Adrenal gland (tissue), 12 donors: Measurements from ENCODE around the gene TBKBP1. TPM values are rescaled to one million over a fixed set of nuclear protein-coding genes. Genes with fewer than 3 reads are reported as not detected.

Source experiments
- DNase-seq, 7 donors: peaks; one replicate each; pipeline ENCODE4 v3.0.0-alpha.2; 2019 to 2020
- H3K27ac ChIP-seq, 5 donors: fragments of 200-600 bp; sonication (generic) in 4 of 5; 1 replicate in 3 of 5; 2 replicates in 2 of 5; pipeline versions ENCODE4 v1.5.1 to v1.8.0; 2016 to 2020; ENCODE audit warnings: mild to moderate bottlenecking in 1 of 5
- H3K27me3 ChIP-seq: fragments of 200-600 bp; 2 replicates; pipeline ENCODE4 v1.8.0; 2021
- H3K36me3 ChIP-seq, 2 donors: fragments of 200-600 bp; replicated peaks in 1 of 2; 1 replicate in 1 of 2; 2 replicates in 1 of 2; pipeline versions ENCODE4 v1.5.1 to v1.8.0; 2018 to 2022
- H3K4me1 ChIP-seq, 2 donors: fragments of 200-600 bp; replicated peaks in 1 of 2; 1 replicate in 1 of 2; 2 replicates in 1 of 2; pipeline versions ENCODE4 v1.5.1 to v1.8.0; 2018 to 2021
- H3K4me3 ChIP-seq, 4 donors: fragments of 200-600 bp; sonication (generic) in 3 of 4; one replicate each; pipeline ENCODE4 v1.5.1; 2016 to 2018
- H3K9me3 ChIP-seq, 3 donors: fragments of 200-600 bp; sonication (generic) in 1 of 3; replicated peaks in 1 of 3; 1 replicate in 2 of 3; 2 replicates in 1 of 3; pipeline versions ENCODE4 v1.5.1 to v1.8.0; 2016 to 2021
- CTCF ChIP-seq, 6 experiments: fragments of 450-650 bp in 4 of 6; fragments of 200-600 bp in 2 of 6; sonication (generic) in 1 of 6; IDR thresholded peaks; 1 replicate in 5 of 6; 2 replicates in 1 of 6; pipeline versions ENCODE4 v1.5.1 to v1.8.0; 2016 to 2021; ENCODE audit warnings: antibody characterized with exemption in 6 of 6, mild to moderate bottlenecking in 2 of 6, moderate library complexity in 1 of 6
- POLR2A ChIP-seq, 2 donors: fragments of 450-650 bp; IDR thresholded peaks; one replicate each; pipeline ENCODE4 v1.6.1; 2017; ENCODE audit warnings: antibody characterized with exemption in 2 of 2, mild to moderate bottlenecking in 2 of 2, moderate library complexity in 1 of 2
- WGBS, 4 donors: extraction: QIAGEN DNeasy Blood & Tissue Kit in 2 of 4; methylation state at CpG; one replicate each; pipeline versions ENCODE4 v1.1.5 to v1.1.7; 2013 to 2017; 5-methylcytosine and 5-hydroxymethylcytosine counted together
- intact Hi-C, 2 donors: fragments of 100-400 bp; cut with DNase I; formaldehyde crosslinking; loops; one replicate each; pipeline versions ENCODE4 v1.14.1 to v1.15.0; 2022 to 2023
- polyA plus RNA-seq, 3 donors: library from polyadenylated mRNA; stranded (reverse); fragments of 200-250 nt in 2 of 3; fragments of 350-450 nt in 1 of 3; fragmentation: Illumina TruSeq in 1 of 3; extraction: RNeasy Lipid Tissue Mini Kit (QIAGEN cat#74804) in 1 of 3; gene quantifications; one replicate each; pipeline ENCODE4 v1.2.3, GENCODE V29; 2013 to 2014
- total RNA-seq, 9 donors: library from RNA; depleted of rRNA in 4 of 9; stranded (reverse); fragments of >200 nt in 4 of 9; fragments of 120-200 nt in 1 of 9; fragmentation: NEBNext Ultra II Directional in 1 of 9; extraction: Animal tissue kit (Norgen Biotek cat#: 25700) in 1 of 9; gene quantifications; one replicate each; pipeline versions ENCODE4 v1.1.0 to v1.2.4, GENCODE V29; 2013 to 2023
- donor health status: healthy with polysubstance abuse.
- donor health status: Bipolar disorder and iron deficiency.
- donor health status: DM: yes; HTN: yes; CAD: no.
- donor health status: DM: no; HTN: no; CAD: no.
- donor health status: DM: no; HTN: no; CAD: no.
- donor health status: DM: yes; HTN: yes; CAD: no.

The TBKBP1 gene
- total and polyA plus RNA-seq, 12 donors, result 3.9 to 63.9 (median 11.5) TPM

GRCh38 chr17:47664624-47664941 is 29.4 kb upstream of the TBKBP1 start:
- Histone ChIP-seq H3K4me3 (no peak overlapping the region), H3K27me3 (no peaks in the 10 kb centered on the region), H3K9me3 (no peaks in the 10 kb centered on the region), H3K27ac (no peak overlapping the region), H3K36me3 (peaks cover 0 to 96% of the 10 kb centered on the region in 2 donors), H3K4me1 (peaks cover 0 to 13% of the 10 kb centered on the region in 2 donors)
- intact Hi-C loops, result loop anchor here in 1 of 2 donors (10.0 kb wide), 1 partner anchor 140 kb away; no protein-coding TSS in a partner anchor
- DNase-seq, result no peak
- TF ChIP-seq CTCF (IDR thresholded peaks at IDR 0.05), result no peak
- no peak for TF ChIP-seq POLR2A (IDR thresholded peaks at IDR 0.05)

- WGBS, 4 donors, result 56 to 61% (median 60%) methylated on average over 3 of the region's 3 CpGs
- H3K4me1 ChIP-seq, result peaks cover 0 to 3% of the 10 kb centered on the region in 2 donors
- no peaks in the 10 kb centered on the region for H3K9me3 ChIP-seq
- intact Hi-C loops, result loop anchor here in 1 of 2 donors (10.0 kb wide), 1 partner anchor 139 kb away; no protein-coding TSS in a partner anchor
- no peak overlapping the region for H3K4me3 ChIP-seq
- no peak overlapping the region for H3K27ac ChIP-seq
- TF ChIP-seq POLR2A (IDR thresholded peaks at IDR 0.05), result no peak
- TF ChIP-seq CTCF (IDR thresholded peaks at IDR 0.05), result no peak
- H3K36me3 ChIP-seq, result peaks cover 0 to 96% of the 10 kb centered on the region in 2 donors
- DNase-seq, result no peak
- no peaks in the 10 kb centered on the region for H3K27me3 ChIP-seq
These were observed 28.3 kb upstream of the TBKBP1 start for GRCh38 chr17:47665655-47666054.

- H3K4me3 ChIP-seq, result no peak overlapping the region
- H3K9me3 ChIP-seq, result no peaks in the 10 kb centered on the region
- no peaks in the 10 kb centered on the region for H3K27me3 ChIP-seq
- DNase-seq, result no peak
- H3K4me1 ChIP-seq, result peaks cover under 1 to 4% of the 10 kb centered on the region in 2 donors
- TF ChIP-seq POLR2A (IDR thresholded peaks at IDR 0.05) (no peak), CTCF (IDR thresholded peaks at IDR 0.05) (no peak)
- intact Hi-C loops, result loop anchor here in 1 of 2 donors (10.0 kb wide), 1 partner anchor 136 kb away; no protein-coding TSS in a partner anchor
- H3K27ac ChIP-seq, result no peak overlapping the region
- 59 to 72% (median 67%) methylated on average over 4 of the region's 4 CpGs for WGBS, 4 donors
- peaks cover 0 to 96% of the 10 kb centered on the region in 2 donors for H3K36me3 ChIP-seq
These were observed 24.9 kb upstream of the TBKBP1 start for GRCh38 chr17:47669081-47669480.

GRCh38 chr17:47670064-47670463 is 23.9 kb upstream of the TBKBP1 start:
- 16 to 22% (median 21%) methylated on average over 1 of the region's 1 CpG for WGBS, 4 donors
- no peak for DNase-seq
- H3K4me1 ChIP-seq, result peaks cover 4 to 6% of the 10 kb centered on the region in 2 donors
- H3K4me3 ChIP-seq, result no peak overlapping the region
- H3K27ac ChIP-seq, result no peak overlapping the region
- no peaks in the 10 kb centered on the region for H3K9me3 ChIP-seq
- intact Hi-C loops, result no loop called here
- no peaks in the 10 kb centered on the region for H3K27me3 ChIP-seq
- H3K36me3 ChIP-seq, result peaks cover 0 to 96% of the 10 kb centered on the region in 2 donors
- TF ChIP-seq POLR2A (IDR thresholded peaks at IDR 0.05) (no peak), CTCF (IDR thresholded peaks at IDR 0.05) (no peak)
